ENCODE results near the gene TEP1. TPM values are rescaled to one million over a fixed set of nuclear protein-coding genes. Genes with fewer than 3 reads are reported as not detected.

TEP1 gene
- total and polyA plus RNA-seq, 2 of the 13 experiments (the other 11 are each of a cell fraction or from before 2014, with no cell fraction given): 11.0 to 12.8 TPM

DNA sequence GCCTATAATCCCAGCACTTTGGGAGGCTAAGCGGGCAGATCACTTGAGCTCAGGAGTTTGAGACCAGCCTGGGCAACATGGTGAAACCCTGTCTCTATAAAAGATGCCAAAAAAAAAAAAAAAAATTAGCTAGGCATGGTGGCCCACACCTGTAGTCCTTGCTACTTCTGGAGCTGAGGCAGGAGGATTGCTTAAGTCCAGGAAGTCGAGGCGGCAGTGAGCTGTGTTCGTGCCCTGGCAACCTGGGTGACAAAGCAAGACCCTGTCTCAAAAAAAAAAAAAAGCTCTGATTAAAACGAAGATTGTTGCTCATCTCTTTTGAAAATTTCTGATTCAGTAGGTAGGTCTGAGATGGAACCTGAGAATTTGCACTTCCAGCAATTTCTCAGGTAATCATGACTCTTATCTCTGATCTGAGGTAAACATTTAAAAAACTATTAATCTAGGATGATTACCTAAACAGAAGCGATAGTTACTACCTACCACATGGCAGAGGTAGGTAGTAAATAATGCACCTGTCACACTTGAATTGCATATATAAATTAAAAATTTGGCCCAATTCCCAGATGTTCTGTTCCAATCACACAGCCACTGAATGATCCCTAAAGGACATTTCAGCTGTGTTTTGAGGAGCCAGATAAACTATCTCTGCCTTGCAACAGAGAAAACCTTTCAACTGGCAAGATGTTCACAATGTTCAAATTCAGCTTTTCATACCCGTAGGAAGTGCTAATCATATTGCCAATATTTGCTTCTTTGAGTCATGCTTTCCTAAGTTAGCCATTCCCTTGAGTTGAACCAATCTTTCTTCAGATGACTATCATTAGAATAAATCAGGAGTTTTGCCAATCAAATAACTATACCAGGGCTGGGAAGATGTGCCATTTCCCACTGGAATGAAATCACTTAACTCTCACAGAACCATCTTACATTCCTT lies 4.2 kb upstream of the TEP1 start:
- intact Hi-C loops (cut with micrococcal nuclease; ENCODE audit: unreplicated experiment) (loop anchor here (5.0 kb wide), 2 partner anchors 115 to 270 kb away; partner anchors contain the start of gene ANG), in situ Hi-C loops (cut with HindIII; ENCODE audit: extremely low pct_ligation_motif_present, low pct_unique_long_range_greater_than_20kb) (loop anchor here (5.0 kb wide), 1 partner anchor 40 kb away; the partner anchor contains the start of gene APEX1)
- no peaks in the 10 kb centered on the region; a peak in 2 of 5 replicates for H3K27me3 ChIP-seq (ENCODE audit: control insufficient read depth in 1 of 2, insufficient read depth in 2 of 2, low read length in 2 of 2)
- no peaks in the 10 kb centered on the region for H4K20me1 ChIP-seq (ENCODE audit: insufficient read depth, low read length)
- peak overlapping the region; percentile 0 for H3K27ac ChIP-seq (ENCODE audit: extremely low read length, insufficient read depth, low read length)
- peaks cover 50% of the 10 kb centered on the region for H3K4me1 ChIP-seq (ENCODE audit: insufficient read depth, low read length)
- no peak overlapping the region for H2AFZ ChIP-seq (ENCODE audit: low read length)
- FAIRE-seq (no peak), ATAC-seq (no peak), DNase-seq (ENCODE audit: low spot score) (peak; percentile 65)
- CTCF ChIA-PET (ENCODE audit: low intra/inter-chr PET ratio, low total read pairs): no interaction called here
- no peak overlapping the region for H3K9ac ChIP-seq (ENCODE audit: insufficient read depth, low read depth, low read length)
- H3K79me2 ChIP-seq (ENCODE audit: insufficient read depth, low read length): no peaks in the 10 kb centered on the region
- WGBS (ENCODE audit: low lambda C conversion rate): 4% methylated on average over 7 of the region's 7 CpGs
- POLR2A ChIA-PET: interaction anchor here (0.8 to 3.5 kb wide), 12 partner anchors 11 to 196 kb away, joined by 3 to 59 read pairs (median 6); partner anchors contain the start of genes APEX1, OSGEP, PARP2 and PIP4P1
- peak overlapping the region; percentile 73 for H3K4me2 ChIP-seq (ENCODE audit: low read depth, low read length)
- no peak overlapping the region; a peak in 2 of 6 replicates for H3K4me3 ChIP-seq (replicated peaks in 1 of 3; ENCODE audit: insufficient read depth in 1 of 3, low read depth in 2 of 3, low read length in 3 of 3)
- BruUV-seq (replicated peaks): no TSS peak
- no peaks in the 10 kb centered on the region for H3K36me3 ChIP-seq (replicated peaks in 1 of 2; ENCODE audit: control insufficient read depth in 1 of 2, insufficient read depth in 2 of 2, low read length in 2 of 2)
- H3K9me3 ChIP-seq (ENCODE audit: low read length): no peaks in the 10 kb centered on the region
- TF ChIP-seq MAFK (conservative IDR thresholded peaks at IDR 0.05 in 1 of 2, IDR thresholded peaks at IDR 0.05 in 1 of 2; ENCODE audit: low read length in 2 of 2) (peak; percentile 40 to 58; a peak in 3 of 4 replicates), HNRNPUL1 (IDR thresholded peaks at IDR 0.05; ENCODE audit: low read depth, low read length) (no peak), SETDB1 (CRISPR knock-in tag; IDR thresholded peaks at IDR 0.05; ENCODE audit: borderline replicate concordance) (no peak), PCBP2 (optimal IDR thresholded peaks at IDR 0.05; ENCODE audit: low read depth, low read length, poor library complexity, severe bottlenecking) (no peak), ZNF501 (CRISPR knock-in tag; IDR thresholded peaks at IDR 0.05) (no peak), FOSL2 (CRISPR knock-in tag; IDR thresholded peaks at IDR 0.05) (peak; percentile 60; the same call in 1 of the 2 replicates), STAG1 (CRISPR knock-in tag; IDR thresholded peaks at IDR 0.05) (no peak), ETV5 (CRISPR knock-in tag; IDR thresholded peaks at IDR 0.05; ENCODE audit: borderline replicate concordance) (peak; percentile 36; the same call in 1 of the 2 replicates), WIZ (CRISPR knock-in tag; IDR thresholded peaks at IDR 0.05) (no peak), ZNF777 (CRISPR knock-in tag; IDR thresholded peaks at IDR 0.05) (no peak), PITX1 (CRISPR knock-in tag; IDR thresholded peaks at IDR 0.05) (no peak), SP1 (IDR thresholded peaks at IDR 0.05) (no peak), SP1 (CRISPR knock-in tag; IDR thresholded peaks at IDR 0.05) (no peak), SRF (IDR thresholded peaks at IDR 0.05; ENCODE audit: low read depth, low read length) (no peak), ZFP62 (CRISPR knock-in tag; IDR thresholded peaks at IDR 0.05) (no peak)
- TF ChIP-seq, protein P1, sequence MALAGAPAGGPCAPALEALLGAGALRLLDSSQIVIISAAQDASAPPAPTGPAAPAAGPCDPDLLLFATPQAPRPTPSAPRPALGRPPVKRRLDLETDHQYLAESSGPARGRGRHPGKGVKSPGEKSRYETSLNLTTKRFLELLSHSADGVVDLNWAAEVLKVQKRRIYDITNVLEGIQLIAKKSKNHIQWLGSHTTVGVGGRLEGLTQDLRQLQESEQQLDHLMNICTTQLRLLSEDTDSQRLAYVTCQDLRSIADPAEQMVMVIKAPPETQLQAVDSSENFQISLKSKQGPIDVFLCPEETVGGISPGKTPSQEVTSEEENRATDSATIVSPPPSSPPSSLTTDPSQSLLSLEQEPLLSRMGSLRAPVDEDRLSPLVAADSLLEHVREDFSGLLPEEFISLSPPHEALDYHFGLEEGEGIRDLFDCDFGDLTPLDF (CRISPR knock-in tag; IDR thresholded peaks at IDR 0.05): no peak
- TF ChIP-seq, protein P2, sequence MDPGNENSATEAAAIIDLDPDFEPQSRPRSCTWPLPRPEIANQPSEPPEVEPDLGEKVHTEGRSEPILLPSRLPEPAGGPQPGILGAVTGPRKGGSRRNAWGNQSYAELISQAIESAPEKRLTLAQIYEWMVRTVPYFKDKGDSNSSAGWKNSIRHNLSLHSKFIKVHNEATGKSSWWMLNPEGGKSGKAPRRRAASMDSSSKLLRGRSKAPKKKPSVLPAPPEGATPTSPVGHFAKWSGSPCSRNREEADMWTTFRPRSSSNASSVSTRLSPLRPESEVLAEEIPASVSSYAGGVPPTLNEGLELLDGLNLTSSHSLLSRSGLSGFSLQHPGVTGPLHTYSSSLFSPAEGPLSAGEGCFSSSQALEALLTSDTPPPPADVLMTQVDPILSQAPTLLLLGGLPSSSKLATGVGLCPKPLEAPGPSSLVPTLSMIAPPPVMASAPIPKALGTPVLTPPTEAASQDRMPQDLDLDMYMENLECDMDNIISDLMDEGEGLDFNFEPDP (CRISPR knock-in tag; conservative IDR thresholded peaks at IDR 0.05): no peak
- TF ChIP-seq, protein P3, sequence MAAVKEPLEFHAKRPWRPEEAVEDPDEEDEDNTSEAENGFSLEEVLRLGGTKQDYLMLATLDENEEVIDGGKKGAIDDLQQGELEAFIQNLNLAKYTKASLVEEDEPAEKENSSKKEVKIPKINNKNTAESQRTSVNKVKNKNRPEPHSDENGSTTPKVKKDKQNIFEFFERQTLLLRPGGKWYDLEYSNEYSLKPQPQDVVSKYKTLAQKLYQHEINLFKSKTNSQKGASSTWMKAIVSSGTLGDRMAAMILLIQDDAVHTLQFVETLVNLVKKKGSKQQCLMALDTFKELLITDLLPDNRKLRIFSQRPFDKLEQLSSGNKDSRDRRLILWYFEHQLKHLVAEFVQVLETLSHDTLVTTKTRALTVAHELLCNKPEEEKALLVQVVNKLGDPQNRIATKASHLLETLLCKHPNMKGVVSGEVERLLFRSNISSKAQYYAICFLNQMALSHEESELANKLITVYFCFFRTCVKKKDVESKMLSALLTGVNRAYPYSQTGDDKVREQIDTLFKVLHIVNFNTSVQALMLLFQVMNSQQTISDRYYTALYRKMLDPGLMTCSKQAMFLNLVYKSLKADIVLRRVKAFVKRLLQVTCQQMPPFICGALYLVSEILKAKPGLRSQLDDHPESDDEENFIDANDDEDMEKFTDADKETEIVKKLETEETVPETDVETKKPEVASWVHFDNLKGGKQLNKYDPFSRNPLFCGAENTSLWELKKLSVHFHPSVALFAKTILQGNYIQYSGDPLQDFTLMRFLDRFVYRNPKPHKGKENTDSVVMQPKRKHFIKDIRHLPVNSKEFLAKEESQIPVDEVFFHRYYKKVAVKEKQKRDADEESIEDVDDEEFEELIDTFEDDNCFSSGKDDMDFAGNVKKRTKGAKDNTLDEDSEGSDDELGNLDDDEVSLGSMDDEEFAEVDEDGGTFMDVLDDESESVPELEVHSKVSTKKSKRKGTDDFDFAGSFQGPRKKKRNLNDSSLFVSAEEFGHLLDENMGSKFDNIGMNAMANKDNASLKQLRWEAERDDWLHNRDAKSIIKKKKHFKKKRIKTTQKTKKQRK (IDR thresholded peaks at IDR 0.05; ENCODE audit: low read length): no peak
